GM23338 (cell line): ENCODE data around the gene PICALM. TPM values are rescaled to one million over a fixed set of nuclear protein-coding genes. Genes with fewer than 3 reads are reported as not detected.
"Not testable (repeated sequence)": the region's sequence is repeated elsewhere in the genome, so short reads cannot be mapped to it uniquely, and the experiment has no call there.

Source experiments
- ATAC-seq: fragments of 200-7000 bp; cut with Tn5 transposase; 3 replicates; pipeline ENCODE4 v1.9.1; 2020
- DNase-seq: peaks from one replicate; pipeline ENCODE4 v3.0.0-alpha.2; 2015; ENCODE audit warnings: low spot score
- H2AFZ ChIP-seq: fragments of 200-600 bp; sonication (generic); 2 replicates; pipeline ENCODE4 v1.8.0; 2016; ENCODE audit warnings: antibody characterized with exemption, mild to moderate bottlenecking, moderate library complexity
- H3F3A ChIP-seq: fragments of 200-600 bp; sonication (generic); replicated peaks from 2 replicates; pipeline ENCODE4 v1.8.0; 2017; ENCODE audit warnings: antibody characterized with exemption, mixed run types, low read depth
- H3K27ac ChIP-seq: fragments of 200-600 bp; sonication (generic); 2 replicates; pipeline ENCODE4 v1.6.1; 2016; ENCODE audit warnings: low read depth
- H3K27me3 ChIP-seq: fragments of 200-600 bp; sonication (generic); 2 replicates; pipeline ENCODE4 v1.8.0; 2016; ENCODE audit warnings: mild to moderate bottlenecking, mixed run types, moderate library complexity; ENCODE audit not compliant: insufficient read depth
- H3K36me3 ChIP-seq: fragments of 200-600 bp; sonication (generic); 2 replicates; pipeline ENCODE4 v1.8.0; 2016; ENCODE audit warnings: mild to moderate bottlenecking; ENCODE audit not compliant: insufficient read depth
- H3K4me1 ChIP-seq: fragments of 200-600 bp; sonication (generic); 2 replicates; pipeline ENCODE4 v1.8.0; 2016; ENCODE audit warnings: mild to moderate bottlenecking, moderate library complexity; ENCODE audit not compliant: insufficient read depth
- H3K4me2 ChIP-seq: fragments of 200-600 bp; sonication (generic); 2 replicates; pipeline ENCODE4 v1.7.1; 2017; ENCODE audit warnings: mixed run types
- H3K4me3 ChIP-seq: fragments of 200-600 bp; sonication (generic); 2 replicates; pipeline ENCODE4 v1.6.1; 2016; ENCODE audit warnings: mixed run types
- H3K79me2 ChIP-seq: fragments of 200-600 bp; sonication (generic); replicated peaks from 2 replicates; pipeline ENCODE4 v1.8.0; 2017; ENCODE audit warnings: mild to moderate bottlenecking; ENCODE audit not compliant: insufficient read depth
- H3K9me2 ChIP-seq: fragments of 200-600 bp; sonication (generic); 2 replicates; pipeline ENCODE4 v1.8.0; 2017; ENCODE audit not compliant: insufficient read depth
- H4K20me1 ChIP-seq: fragments of 200-600 bp; sonication (generic); replicated peaks from 2 replicates; pipeline ENCODE4 v1.8.0; 2017; ENCODE audit warnings: mild to moderate bottlenecking; ENCODE audit not compliant: insufficient read depth
- H3K27ac Mint-ChIP-seq: 2 replicates; pipeline ENCODE4 v1.8.0; 2020; ENCODE audit warnings: inconsistent platforms, mild to moderate bottlenecking, moderate library complexity, mixed read lengths
- H3K27me3 Mint-ChIP-seq: 3 replicates; pipeline ENCODE4 v1.8.0; 2022; ENCODE audit warnings: low read depth, mild to moderate bottlenecking, moderate library complexity, mixed read lengths, inconsistent platforms; ENCODE audit not compliant: insufficient read depth, poor library complexity
- H3K36me3 Mint-ChIP-seq: 3 replicates; pipeline ENCODE4 v1.8.0; 2021; ENCODE audit warnings: low read depth, mild to moderate bottlenecking, inconsistent platforms, moderate library complexity, mixed read lengths
- H3K4me1 Mint-ChIP-seq: 3 replicates; pipeline ENCODE4 v1.8.0; 2020; ENCODE audit warnings: mild to moderate bottlenecking, inconsistent platforms, mixed read lengths
- H3K4me3 Mint-ChIP-seq: 3 replicates; pipeline ENCODE4 v1.8.0; 2021; ENCODE audit warnings: moderate library complexity, mild to moderate bottlenecking, inconsistent platforms, mixed read lengths
- H3K9me3 Mint-ChIP-seq: 3 replicates; pipeline ENCODE4 v1.8.0; 2020; ENCODE audit warnings: moderate library complexity, mild to moderate bottlenecking, inconsistent platforms, mixed read lengths
- CTCF ChIP-seq, 2 experiments: fragments of 200-600 bp in 1 of 2; sonication (generic) in 1 of 2; conservative IDR thresholded peaks; 2 replicates each; pipeline versions ENCODE4 v1.5.1 to v1.6.1; 2016 to 2017; ENCODE audit warnings: antibody characterized with exemption in 2 of 2, low read depth in 2 of 2, mild to moderate bottlenecking in 2 of 2, moderate library complexity in 1 of 2
- EZH2 ChIP-seq: fragments of 200-600 bp; sonication (generic); IDR thresholded peaks from one replicate; pipeline ENCODE4 v1.8.0; 2017; ENCODE audit warnings: antibody characterized with exemption, mild to moderate bottlenecking, low read depth; ENCODE audit not compliant: unreplicated experiment
- JUNB ChIP-seq: IDR thresholded peaks from one replicate; pipeline ENCODE4 v1.6.1; 2016; ENCODE audit warnings: antibody characterized with exemption; ENCODE audit not compliant: unreplicated experiment
- POLR2AphosphoS5 ChIP-seq: IDR thresholded peaks from 2 replicates; pipeline ENCODE4 v1.6.1; 2016; ENCODE audit warnings: antibody characterized with exemption, low read depth
- STAT1 ChIP-seq: IDR thresholded peaks from one replicate; pipeline ENCODE4 v1.6.1; 2016; ENCODE audit warnings: antibody characterized with exemption; ENCODE audit not compliant: unreplicated experiment
- ZNF114 ChIP-seq: fragments of 250-450 bp; sonication (Bioruptor Pico); IDR thresholded peaks from 2 replicates; pipeline ENCODE4 v1.5.0; 2020; ENCODE audit warnings: mild to moderate bottlenecking, moderate library complexity
- ZNF331 ChIP-seq: fragments of 250-450 bp; sonication (Bioruptor Pico); IDR thresholded peaks from 2 replicates; pipeline ENCODE4 v1.5.0; 2020; ENCODE audit warnings: low read depth, mild to moderate bottlenecking, moderate library complexity
- polyA plus RNA-seq: library from polyadenylated mRNA; unstranded; fragments of >200 nt; fragmentation: Nextera tagmentation; extraction: Ambion mirVana; gene quantifications from 2 replicates; pipeline ENCODE4 v1.2.1, GENCODE V29; 2016
- total RNA-seq: library from RNA; depleted of rRNA; stranded (reverse); fragments of >200 nt; shearing (Covaris generic); gene quantifications from 2 replicates; pipeline ENCODE4 v1.2.3, GENCODE V29; 2014
- TF ChIP-seq, protein P1 (sequence below): IDR thresholded peaks from 2 replicates; pipeline ENCODE4 v1.6.1; 2016; ENCODE audit warnings: antibody characterized with exemption

Gene PICALM
- total and polyA plus RNA-seq, 2 experiments from 2014 or later, result 27.9 to 134 TPM

DNA sequence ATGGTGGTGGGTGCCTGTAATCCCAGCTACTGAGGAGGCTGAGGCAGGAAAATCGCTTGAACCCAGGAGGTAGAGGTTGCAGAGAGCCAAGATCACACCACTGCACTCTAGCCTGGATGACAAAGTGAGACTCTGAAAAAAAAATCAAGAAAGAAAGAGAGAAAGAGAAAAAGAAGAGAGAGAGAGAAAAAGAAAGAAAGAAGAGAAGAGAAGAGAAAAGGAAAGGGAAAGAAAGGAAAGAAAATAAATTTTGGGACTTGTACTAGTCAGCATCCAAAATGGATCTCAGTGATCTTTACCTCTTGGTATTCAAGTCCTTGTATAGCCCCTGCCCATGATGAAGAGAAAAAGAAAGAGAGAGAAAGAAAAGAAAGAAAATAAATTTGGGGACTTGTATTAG, 22.2 kb upstream of the PICALM start:
- Histone ChIP-seq H3K27ac (no peak overlapping the region), H3K27me3 (no peaks in the 10 kb centered on the region), H4K20me1 (no peaks in the 10 kb centered on the region), H3K4me2 (no peak overlapping the region), H3K4me3 (no peak overlapping the region), H3K4me1 (peaks cover 5% of the 10 kb centered on the region), H2AFZ (no peak overlapping the region), H3F3A (no peaks in the 10 kb centered on the region), H3K9me2 (no peaks in the 10 kb centered on the region), H3K36me3 (no peaks in the 10 kb centered on the region), H3K79me2 (no peaks in the 10 kb centered on the region)
- Mint-ChIP-seq H3K4me3 (no peak overlapping the region), H3K27me3 (no peaks in the 10 kb centered on the region), H3K9me3 (no peaks in the 10 kb centered on the region), H3K27ac (no peak overlapping the region), H3K4me1 (peaks cover 3% of the 10 kb centered on the region; the same call in 1 of the 3 replicates), H3K36me3 (no peaks in the 10 kb centered on the region)
- no peak for DNase-seq
- ATAC-seq, result no peak
- TF ChIP-seq ZNF114 (no peak), ZNF331 (CRISPR knock-in tag) (no peak), EZH2 (no peak), POLR2AphosphoS5 (no peak)
- TF ChIP-seq, protein P1, sequence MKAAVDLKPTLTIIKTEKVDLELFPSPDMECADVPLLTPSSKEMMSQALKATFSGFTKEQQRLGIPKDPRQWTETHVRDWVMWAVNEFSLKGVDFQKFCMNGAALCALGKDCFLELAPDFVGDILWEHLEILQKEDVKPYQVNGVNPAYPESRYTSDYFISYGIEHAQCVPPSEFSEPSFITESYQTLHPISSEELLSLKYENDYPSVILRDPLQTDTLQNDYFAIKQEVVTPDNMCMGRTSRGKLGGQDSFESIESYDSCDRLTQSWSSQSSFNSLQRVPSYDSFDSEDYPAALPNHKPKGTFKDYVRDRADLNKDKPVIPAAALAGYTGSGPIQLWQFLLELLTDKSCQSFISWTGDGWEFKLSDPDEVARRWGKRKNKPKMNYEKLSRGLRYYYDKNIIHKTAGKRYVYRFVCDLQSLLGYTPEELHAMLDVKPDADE, result no peak

DNA sequence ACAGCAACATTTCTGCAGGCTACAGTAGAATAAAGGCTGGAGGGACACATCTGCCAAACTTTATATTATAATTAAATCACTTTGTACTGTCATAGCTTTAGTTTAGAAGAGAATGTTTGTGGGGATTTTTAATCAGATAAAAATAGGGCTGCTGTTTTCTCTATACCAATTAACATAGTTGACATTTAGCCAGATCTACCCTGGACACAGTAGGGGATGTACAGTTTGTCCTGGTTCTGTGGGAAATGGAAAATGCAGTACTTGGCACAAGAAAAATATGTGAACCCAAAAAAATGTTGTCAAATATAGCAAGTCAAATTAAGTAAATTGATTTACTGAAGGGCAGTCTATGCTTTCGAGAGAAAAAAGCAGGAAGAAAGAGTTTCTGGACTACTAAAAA, 20.8 kb upstream of the PICALM start:
- no peaks in the 10 kb centered on the region for H3K9me2 ChIP-seq
- H3K4me3 ChIP-seq, result no peak overlapping the region
- DNase-seq (no peak), ATAC-seq (no peak)
- H3K4me2 ChIP-seq, result no peak overlapping the region
- Mint-ChIP-seq H3K27me3 (no peaks in the 10 kb centered on the region), H3K36me3 (no peaks in the 10 kb centered on the region), H3K4me1 (peaks cover 3% of the 10 kb centered on the region; the same call in 1 of the 3 replicates), H3K4me3 (no peak overlapping the region), H3K27ac (no peak overlapping the region), H3K9me3 (no peaks in the 10 kb centered on the region)
- H3K79me2 ChIP-seq, result no peaks in the 10 kb centered on the region
- H3K27me3 ChIP-seq, result no peaks in the 10 kb centered on the region
- no peak overlapping the region for H3K27ac ChIP-seq
- no peaks in the 10 kb centered on the region for H4K20me1 ChIP-seq
- no peaks in the 10 kb centered on the region for H3F3A ChIP-seq
- H2AFZ ChIP-seq, result no peak overlapping the region
- peaks cover 5% of the 10 kb centered on the region for H3K4me1 ChIP-seq
- TF ChIP-seq JUNB (no peak), CTCF (conservative IDR thresholded peaks at IDR 0.05; ENCODE audit: low read depth in 2 of 2) (no peak), STAT1 (no peak), ZNF331 (CRISPR knock-in tag) (no peak), ZNF114 (no peak)
- no peaks in the 10 kb centered on the region for H3K36me3 ChIP-seq

DNA sequence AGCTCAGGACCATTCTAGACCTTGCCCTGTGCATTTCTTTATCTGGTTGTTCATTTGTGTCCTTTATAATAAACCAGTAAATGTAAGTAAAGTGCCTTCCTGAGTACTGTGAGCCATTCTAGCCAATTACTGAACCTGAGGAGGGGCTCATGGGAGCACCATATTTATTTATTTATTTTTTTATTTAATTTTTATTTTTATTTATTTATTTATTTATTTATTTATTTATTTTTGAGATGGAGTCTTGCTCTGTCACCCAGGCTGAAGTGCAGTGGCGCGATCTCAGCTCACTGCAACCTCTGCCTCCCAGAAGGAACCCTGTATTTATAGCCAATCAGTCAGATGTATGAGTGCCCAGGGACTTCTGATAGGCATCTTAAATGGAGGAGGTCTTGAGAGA, 18.8 kb upstream of the PICALM start:
- H3K4me3 Mint-ChIP-seq, H3K4me1 Mint-ChIP-seq: not testable (repeated sequence)

More for the DNA sequence above, 18.8 kb upstream of the PICALM start:
- not testable (repeated sequence) for H3F3A ChIP-seq, H3K4me2 ChIP-seq, DNase-seq, ATAC-seq, H3K36me3 Mint-ChIP-seq, H4K20me1 ChIP-seq, H3K9me3 Mint-ChIP-seq, H3K27ac Mint-ChIP-seq, H3K27me3 ChIP-seq, H3K27me3 Mint-ChIP-seq, H3K9me2 ChIP-seq, H3K4me3 ChIP-seq, H3K36me3 ChIP-seq, H3K79me2 ChIP-seq, H3K4me1 ChIP-seq, H3K27ac ChIP-seq, H2AFZ ChIP-seq
